Measurements from ENCODE around the gene AAK1.

AAK1 gene

GRCh38 chr2:69638630-69639029, 4.9 kb downstream of the AAK1 start:
- Histone ChIP-seq H3K79me2 (ENCODE audit: control insufficient read depth, low read length) (no peaks in the 10 kb centered on the region), H3K9me3 (ENCODE audit: control insufficient read depth, insufficient read depth, low read length) (no peaks in the 10 kb centered on the region), H3K27ac (ENCODE audit: low read depth, low read length) (no peak overlapping the region), H3K27me3 (ENCODE audit: control insufficient read depth, low read length) (peaks cover 70% of the 10 kb centered on the region), H4K20me1 (ENCODE audit: control insufficient read depth, insufficient read depth, low read depth, low read length) (no peaks in the 10 kb centered on the region), H3K36me3 (ENCODE audit: control insufficient read depth, low read length) (no peaks in the 10 kb centered on the region), H3K4me1 (ENCODE audit: control insufficient read depth, low read length) (peaks cover 7% of the 10 kb centered on the region), H3F3A (ENCODE audit: control insufficient read depth, insufficient read depth) (no peaks in the 10 kb centered on the region), H3K4me2 (ENCODE audit: low read length) (no peak overlapping the region), H3K9me2 (replicated peaks; ENCODE audit: control insufficient read depth, low read length) (no peaks in the 10 kb centered on the region), H3K4me3 (ENCODE audit: low read length) (no peak overlapping the region)
- TF ChIP-seq EZH2phosphoT487 (IDR thresholded peaks at IDR 0.05; ENCODE audit: borderline replicate concordance, low read length) = no peak
- TF ChIP-seq, protein P1, sequence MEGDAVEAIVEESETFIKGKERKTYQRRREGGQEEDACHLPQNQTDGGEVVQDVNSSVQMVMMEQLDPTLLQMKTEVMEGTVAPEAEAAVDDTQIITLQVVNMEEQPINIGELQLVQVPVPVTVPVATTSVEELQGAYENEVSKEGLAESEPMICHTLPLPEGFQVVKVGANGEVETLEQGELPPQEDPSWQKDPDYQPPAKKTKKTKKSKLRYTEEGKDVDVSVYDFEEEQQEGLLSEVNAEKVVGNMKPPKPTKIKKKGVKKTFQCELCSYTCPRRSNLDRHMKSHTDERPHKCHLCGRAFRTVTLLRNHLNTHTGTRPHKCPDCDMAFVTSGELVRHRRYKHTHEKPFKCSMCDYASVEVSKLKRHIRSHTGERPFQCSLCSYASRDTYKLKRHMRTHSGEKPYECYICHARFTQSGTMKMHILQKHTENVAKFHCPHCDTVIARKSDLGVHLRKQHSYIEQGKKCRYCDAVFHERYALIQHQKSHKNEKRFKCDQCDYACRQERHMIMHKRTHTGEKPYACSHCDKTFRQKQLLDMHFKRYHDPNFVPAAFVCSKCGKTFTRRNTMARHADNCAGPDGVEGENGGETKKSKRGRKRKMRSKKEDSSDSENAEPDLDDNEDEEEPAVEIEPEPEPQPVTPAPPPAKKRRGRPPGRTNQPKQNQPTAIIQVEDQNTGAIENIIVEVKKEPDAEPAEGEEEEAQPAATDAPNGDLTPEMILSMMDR (IDR thresholded peaks at IDR 0.05; ENCODE audit: low read depth, low read length, poor library complexity, severe bottlenecking) = no peak

GRCh38 chr2:69637923-69638322, 5.6 kb downstream of the AAK1 start:
- no peaks in the 10 kb centered on the region for H3K36me3 ChIP-seq (ENCODE audit: control insufficient read depth, low read length)
- no peak overlapping the region for H3K4me3 ChIP-seq (ENCODE audit: low read length)
- no peaks in the 10 kb centered on the region for H3K9me2 ChIP-seq (replicated peaks; ENCODE audit: control insufficient read depth, low read length)
- TF ChIP-seq, protein P1 (IDR thresholded peaks at IDR 0.05; ENCODE audit: low read depth, low read length, poor library complexity, severe bottlenecking) = no peak
- peaks cover 65% of the 10 kb centered on the region for H3K27me3 ChIP-seq (ENCODE audit: control insufficient read depth, low read length)
- peaks cover 4% of the 10 kb centered on the region for H3K4me1 ChIP-seq (ENCODE audit: control insufficient read depth, low read length)
- no peak overlapping the region for H3K27ac ChIP-seq (ENCODE audit: low read depth, low read length)
- no peaks in the 10 kb centered on the region for H3K9me3 ChIP-seq (ENCODE audit: control insufficient read depth, insufficient read depth, low read length)
- no peaks in the 10 kb centered on the region for H3K79me2 ChIP-seq (ENCODE audit: control insufficient read depth, low read length)
- no peak overlapping the region for H3K4me2 ChIP-seq (ENCODE audit: low read length)
- no peaks in the 10 kb centered on the region for H3F3A ChIP-seq (ENCODE audit: control insufficient read depth, insufficient read depth)
- H4K20me1 ChIP-seq (ENCODE audit: control insufficient read depth, insufficient read depth, low read depth, low read length) = no peaks in the 10 kb centered on the region

GRCh38 chr2:69636395-69636794, 7.1 kb downstream of the AAK1 start:
- Histone ChIP-seq H3K79me2 (ENCODE audit: control insufficient read depth, low read length) (no peaks in the 10 kb centered on the region), H3K36me3 (ENCODE audit: control insufficient read depth, low read length) (no peaks in the 10 kb centered on the region)
- no peak for TF ChIP-seq EZH2phosphoT487 (IDR thresholded peaks at IDR 0.05; ENCODE audit: borderline replicate concordance, low read length)
- TF ChIP-seq, protein P1 (IDR thresholded peaks at IDR 0.05; ENCODE audit: low read depth, low read length, poor library complexity, severe bottlenecking) = no peak

GRCh38 chr2:69635432-69635831, 8.1 kb downstream of the AAK1 start:
- H3K4me2 ChIP-seq (ENCODE audit: low read length) = no peak overlapping the region
- no peaks in the 10 kb centered on the region for H4K20me1 ChIP-seq (ENCODE audit: control insufficient read depth, insufficient read depth, low read depth, low read length)

More at GRCh38 chr2:69636395-69636794, 7.1 kb downstream of the AAK1 start:
- no peaks in the 10 kb centered on the region for H3K4me1 ChIP-seq (ENCODE audit: control insufficient read depth, low read length)
- no peak overlapping the region for H3K4me2 ChIP-seq (ENCODE audit: low read length)
- no peak overlapping the region for H3K27ac ChIP-seq (ENCODE audit: low read depth, low read length)
- H3F3A ChIP-seq (ENCODE audit: control insufficient read depth, insufficient read depth) = no peaks in the 10 kb centered on the region
- no peaks in the 10 kb centered on the region for H3K9me2 ChIP-seq (replicated peaks; ENCODE audit: control insufficient read depth, low read length)
- H3K27me3 ChIP-seq (ENCODE audit: control insufficient read depth, low read length) = peaks cover 53% of the 10 kb centered on the region
- H3K4me3 ChIP-seq (ENCODE audit: low read length) = no peak overlapping the region
- H3K9me3 ChIP-seq (ENCODE audit: control insufficient read depth, insufficient read depth, low read length) = no peaks in the 10 kb centered on the region
- no peaks in the 10 kb centered on the region for H4K20me1 ChIP-seq (ENCODE audit: control insufficient read depth, insufficient read depth, low read depth, low read length)

More at GRCh38 chr2:69635432-69635831, 8.1 kb downstream of the AAK1 start:
- Histone ChIP-seq H3K79me2 (ENCODE audit: control insufficient read depth, low read length) (no peaks in the 10 kb centered on the region), H3K4me1 (ENCODE audit: control insufficient read depth, low read length) (no peaks in the 10 kb centered on the region), H3K36me3 (ENCODE audit: control insufficient read depth, low read length) (no peaks in the 10 kb centered on the region), H3K27ac (ENCODE audit: low read depth, low read length) (no peak overlapping the region), H3K9me3 (ENCODE audit: control insufficient read depth, insufficient read depth, low read length) (no peaks in the 10 kb centered on the region), H3K9me2 (replicated peaks; ENCODE audit: control insufficient read depth, low read length) (no peaks in the 10 kb centered on the region), H3K4me3 (ENCODE audit: low read length) (no peak overlapping the region), H3F3A (ENCODE audit: control insufficient read depth, insufficient read depth) (no peaks in the 10 kb centered on the region), H3K27me3 (ENCODE audit: control insufficient read depth, low read length) (peaks cover 46% of the 10 kb centered on the region)
- no peak for TF ChIP-seq EZH2phosphoT487 (IDR thresholded peaks at IDR 0.05; ENCODE audit: borderline replicate concordance, low read length)
- TF ChIP-seq, protein P1 (IDR thresholded peaks at IDR 0.05; ENCODE audit: low read depth, low read length, poor library complexity, severe bottlenecking) = no peak

Measured in DOHH2 (cell line).